HG03097 (cell line): Measurements from ENCODE around the gene CCDC71L.

Experiments used
- ATAC-seq: cut with Tn5 transposase; IDR thresholded peaks from one replicate; pipeline ENCODE4 v1.9.1; 2021; ENCODE audit not compliant: unreplicated experiment, low FRiP score

CCDC71L gene

DNA sequence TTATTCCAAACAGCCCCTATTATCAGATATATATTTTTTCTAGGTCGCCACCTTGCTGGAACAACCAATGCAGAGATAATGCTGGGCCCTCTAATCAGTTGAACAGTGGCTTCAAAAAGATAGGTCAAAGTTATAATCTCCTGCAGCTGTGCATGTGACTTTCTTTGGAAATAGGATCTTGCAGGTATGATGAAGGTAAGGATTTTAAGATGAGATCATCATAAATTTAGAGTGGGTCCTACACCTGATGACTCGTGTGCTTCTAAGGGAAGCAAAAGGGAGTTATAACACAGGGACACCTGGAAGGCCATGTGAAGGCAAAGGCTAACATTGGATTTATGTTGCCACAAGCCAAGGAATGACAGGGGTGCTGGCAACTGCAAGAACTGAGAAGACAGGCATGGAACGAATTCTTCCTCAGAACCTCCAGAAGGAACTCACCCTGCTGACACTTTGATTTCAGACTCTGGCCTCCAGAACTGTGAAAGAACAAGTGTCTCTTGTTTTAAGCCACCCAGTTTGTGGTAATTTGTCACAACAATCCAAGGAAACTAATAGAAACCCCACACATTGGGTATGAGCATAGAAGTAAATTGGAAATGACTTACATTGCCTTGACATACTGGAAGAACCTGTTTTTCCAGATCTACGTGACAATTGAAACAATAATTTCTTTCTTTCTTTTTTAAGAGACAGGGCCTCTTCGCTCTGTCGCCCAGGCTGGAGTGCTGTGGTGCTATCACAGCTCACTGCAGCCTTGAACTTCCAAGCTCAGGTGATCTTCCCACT lies 34.4 kb downstream of the CCDC71L start:
- ATAC-seq = no peak

DNA sequence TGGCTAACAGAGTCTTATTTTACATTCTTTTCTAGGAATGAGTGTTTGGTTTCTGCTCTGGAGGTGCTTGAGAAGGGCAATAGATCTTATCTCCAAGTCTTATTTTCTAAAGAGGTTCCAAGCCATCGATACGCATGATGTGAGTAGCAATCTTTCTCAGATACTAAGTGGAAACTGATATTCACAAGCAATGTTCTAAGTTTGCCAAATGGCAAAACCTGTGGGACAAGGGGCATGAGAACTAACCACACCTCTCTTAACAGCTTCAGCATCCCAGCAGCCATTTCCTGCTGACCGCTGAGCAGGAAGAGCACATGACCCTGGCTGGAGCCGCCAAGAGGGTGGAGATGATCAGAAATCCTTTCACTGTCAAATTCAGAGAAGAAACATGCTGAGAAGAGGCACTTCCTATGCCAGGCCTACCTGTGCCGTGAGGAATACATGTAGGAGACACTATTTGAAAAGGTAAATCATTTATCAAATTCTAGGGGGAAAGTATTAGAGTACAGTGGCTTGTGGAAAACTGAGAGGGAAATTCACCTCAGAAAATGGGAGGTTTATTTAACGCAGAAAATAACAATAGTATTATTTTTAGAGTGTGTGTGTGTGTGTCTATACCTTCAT lies 35.2 kb downstream of the CCDC71L start:
- ATAC-seq = no peak

DNA sequence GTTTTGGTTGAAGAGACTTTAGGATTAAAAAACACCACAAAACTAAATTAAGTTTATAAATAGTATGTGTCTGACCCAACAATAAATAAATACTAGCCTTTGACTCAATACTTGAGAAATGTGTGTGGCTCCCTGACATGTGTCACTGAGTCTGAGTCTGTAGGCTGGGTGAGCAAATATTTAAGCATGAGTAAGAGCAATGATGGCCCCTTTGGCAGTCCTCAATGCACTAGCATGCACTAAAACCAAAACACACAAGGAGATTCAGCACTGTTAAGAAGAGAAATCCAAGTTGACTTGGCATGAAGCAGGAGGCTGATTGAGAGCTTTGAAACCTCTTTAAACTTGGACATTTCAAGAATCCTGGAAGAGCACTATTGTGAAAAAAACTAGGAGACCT lies 37.1 kb downstream of the CCDC71L start:
- ATAC-seq = no peak

DNA sequence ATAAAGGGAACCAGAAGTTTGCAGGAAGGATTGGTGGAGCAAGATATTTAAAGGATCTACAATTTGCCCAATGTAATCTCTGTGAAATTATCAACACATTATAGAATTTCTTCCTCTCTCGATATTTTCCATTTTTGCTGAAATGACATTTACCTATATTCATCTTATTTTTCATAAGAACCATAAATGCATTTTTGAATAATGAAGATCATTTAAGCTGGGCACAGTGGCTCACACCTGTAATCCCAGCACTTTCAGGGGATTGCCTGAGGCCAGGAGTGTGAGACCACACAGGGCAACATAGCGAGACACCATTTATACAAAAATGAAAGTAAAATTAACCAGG lies 37.7 kb downstream of the CCDC71L start:
- no peak for ATAC-seq

DNA sequence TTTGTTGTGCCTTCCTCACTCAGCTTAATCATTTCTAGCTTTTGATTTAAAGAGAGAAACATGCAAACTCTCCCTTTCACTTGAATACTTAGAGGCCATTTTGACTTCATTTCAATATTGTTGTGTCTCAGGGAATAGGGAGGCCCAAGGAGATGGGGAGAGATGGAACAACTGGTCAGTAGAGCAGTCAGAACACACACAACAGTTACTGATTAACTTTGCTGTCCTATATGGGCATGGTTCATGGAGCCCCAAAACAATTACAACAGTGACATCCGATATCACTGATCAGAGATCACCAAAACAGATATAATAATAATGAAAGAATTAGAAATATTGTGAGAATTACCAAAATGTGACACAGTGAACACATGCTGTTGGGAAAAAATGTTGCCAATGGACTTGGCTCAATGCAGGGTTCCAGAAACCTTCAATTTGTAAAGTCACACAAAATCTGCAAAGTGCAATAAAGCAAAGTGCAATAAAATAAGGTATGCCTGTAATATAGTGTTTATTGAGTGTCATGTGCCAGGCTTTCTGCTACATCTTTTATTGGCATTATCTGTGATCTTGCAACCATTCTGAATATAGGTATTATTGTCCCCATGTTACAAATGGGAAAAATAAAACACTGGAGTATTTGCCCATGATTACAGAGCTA lies 38.2 kb downstream of the CCDC71L start:
- ATAC-seq = no peak

DNA sequence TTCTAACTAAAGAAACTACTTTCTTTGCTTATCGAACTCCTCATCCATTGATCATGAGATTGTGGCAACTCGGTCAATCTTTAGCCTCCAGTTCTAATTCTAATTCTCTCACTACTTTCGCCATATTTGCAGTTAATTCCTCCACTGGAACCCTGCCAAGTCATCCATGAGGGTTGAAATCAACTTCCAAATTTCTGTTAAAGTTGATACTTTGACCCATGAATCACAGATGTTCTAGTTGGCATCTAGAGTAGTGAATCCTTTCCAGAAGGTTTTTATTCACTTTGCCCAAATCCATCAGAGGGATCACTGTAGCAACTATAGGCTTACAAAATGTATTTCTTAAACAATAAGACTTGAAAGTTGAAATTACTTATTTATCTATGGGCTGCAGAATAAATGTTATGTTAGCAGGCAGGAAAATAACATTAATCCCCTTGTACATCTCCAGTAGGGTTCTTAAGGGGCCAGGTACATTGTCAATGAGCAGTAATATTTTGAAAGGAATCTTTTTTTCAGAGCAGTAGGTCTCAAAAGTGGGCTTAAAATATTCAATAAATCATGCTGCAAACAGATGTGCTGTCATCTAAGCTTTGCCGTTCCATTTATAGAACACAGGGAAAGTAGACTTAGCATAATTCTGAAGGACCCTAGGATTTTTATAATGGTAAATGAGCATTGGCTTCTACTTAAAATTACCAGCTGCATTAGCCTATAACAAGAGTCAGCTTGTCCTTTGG lies 39.4 kb downstream of the CCDC71L start:
- ATAC-seq = no peak

DNA sequence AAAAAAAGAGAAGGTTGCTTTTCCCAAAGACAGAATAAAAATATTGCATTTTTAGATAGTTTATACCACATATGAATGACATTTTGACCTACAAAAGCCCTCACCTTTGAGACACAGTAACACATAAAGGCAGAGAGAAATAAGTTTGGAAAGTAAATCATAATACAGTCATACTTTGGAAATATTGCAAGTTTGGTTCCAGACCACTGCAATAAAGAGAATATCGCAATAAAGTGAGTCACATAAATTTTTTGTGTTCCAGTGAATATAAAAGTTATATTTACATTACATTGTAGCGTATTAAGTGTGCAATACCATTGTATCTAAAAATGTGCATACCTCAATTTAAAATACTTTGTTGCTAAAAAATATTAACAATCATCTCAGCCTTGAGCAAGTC lies 40.3 kb downstream of the CCDC71L start:
- no peak for ATAC-seq

DNA sequence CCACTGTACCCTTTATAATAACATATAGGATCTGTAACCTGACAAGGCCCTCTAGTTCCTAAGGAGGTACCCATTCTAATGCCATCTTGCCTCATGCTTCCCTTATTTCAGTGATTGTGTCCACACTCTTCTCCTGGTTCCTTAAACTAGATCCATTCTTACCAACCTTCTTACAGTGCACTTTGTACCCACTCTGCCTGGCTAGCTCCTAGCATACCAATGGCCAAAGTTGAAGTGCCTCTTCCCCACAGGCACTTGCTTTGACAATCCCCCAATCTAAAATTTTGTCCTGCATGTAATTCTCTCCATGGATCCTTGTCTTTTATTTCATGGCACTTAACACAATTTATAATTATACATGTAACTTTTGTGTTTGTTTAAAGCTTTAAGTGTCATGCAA lies 40.9 kb downstream of the CCDC71L start:
- no peak for ATAC-seq

DNA sequence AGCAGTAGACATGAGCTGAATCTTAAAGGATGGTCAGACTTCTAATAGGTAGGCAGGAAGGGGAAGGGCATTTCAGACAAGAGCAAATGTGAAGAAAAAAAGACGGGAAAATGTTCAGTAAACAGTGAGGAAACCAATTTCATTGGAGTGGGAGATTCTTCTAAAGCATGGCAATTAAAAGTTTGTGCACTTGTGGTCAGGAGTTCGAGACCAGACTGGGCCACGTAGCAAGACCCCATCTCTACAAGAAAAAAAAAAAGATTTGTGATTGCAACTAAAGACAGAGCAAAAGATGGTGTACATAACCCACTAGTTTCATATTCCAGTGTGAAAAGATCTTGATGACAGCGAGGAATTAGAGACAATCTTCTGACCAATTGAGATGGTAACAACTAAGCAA lies 41.7 kb downstream of the CCDC71L start:
- ATAC-seq = no peak

DNA sequence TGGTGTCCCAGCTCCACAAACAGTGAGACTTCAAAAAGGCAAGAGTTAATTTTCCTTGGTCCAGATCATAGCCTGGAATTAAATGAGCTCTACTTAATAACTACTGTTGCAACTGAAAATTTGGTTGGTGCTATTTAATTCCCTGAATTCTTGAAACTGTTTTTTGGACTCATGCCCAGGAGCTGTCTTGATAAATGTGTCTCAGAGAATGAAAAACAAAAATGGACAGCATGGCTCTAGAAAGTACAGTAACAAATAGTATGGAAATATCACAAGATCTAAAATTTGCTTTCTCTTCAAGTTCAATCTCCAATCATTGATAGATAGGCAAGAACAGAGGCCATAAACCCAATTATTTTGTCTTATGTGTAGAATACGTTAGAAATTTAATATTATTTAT lies 42.5 kb downstream of the CCDC71L start:
- no peak for ATAC-seq

DNA sequence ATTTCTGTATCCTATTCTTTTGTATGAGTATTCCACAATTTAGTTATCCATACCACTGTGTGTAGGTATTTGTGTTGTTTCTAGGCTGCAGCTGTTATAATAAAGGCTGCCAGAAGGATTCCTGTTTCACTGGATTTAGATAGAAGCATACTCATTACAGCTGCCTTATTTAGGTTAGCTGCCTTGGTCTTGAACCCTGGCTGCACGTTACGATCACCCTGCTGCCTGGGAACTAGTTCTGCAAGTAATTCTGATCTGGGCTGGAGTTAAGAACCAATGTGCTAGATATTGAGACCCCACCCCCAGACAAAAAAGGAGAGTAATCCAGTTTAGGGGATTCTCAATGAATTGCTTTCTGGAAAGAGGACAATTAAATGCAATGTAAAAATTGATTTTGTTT lies 43.1 kb downstream of the CCDC71L start:
- no peak for ATAC-seq

DNA sequence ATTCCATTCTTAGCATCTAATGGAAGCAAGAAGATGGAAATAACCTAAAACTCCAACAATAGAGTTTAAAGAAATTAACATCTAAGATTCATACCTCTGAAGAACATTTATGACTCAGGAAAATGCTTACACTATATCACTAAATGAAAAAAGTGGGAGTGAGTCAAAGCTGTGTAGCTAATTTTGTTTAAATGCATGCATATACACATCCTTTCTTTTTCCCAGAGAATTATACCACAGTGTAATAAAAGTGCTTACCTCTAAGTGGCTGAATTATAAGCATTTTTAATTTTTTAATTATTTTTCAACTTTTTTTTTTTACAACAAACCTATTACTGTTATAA lies 44.3 kb downstream of the CCDC71L start:
- ATAC-seq = no peak

DNA sequence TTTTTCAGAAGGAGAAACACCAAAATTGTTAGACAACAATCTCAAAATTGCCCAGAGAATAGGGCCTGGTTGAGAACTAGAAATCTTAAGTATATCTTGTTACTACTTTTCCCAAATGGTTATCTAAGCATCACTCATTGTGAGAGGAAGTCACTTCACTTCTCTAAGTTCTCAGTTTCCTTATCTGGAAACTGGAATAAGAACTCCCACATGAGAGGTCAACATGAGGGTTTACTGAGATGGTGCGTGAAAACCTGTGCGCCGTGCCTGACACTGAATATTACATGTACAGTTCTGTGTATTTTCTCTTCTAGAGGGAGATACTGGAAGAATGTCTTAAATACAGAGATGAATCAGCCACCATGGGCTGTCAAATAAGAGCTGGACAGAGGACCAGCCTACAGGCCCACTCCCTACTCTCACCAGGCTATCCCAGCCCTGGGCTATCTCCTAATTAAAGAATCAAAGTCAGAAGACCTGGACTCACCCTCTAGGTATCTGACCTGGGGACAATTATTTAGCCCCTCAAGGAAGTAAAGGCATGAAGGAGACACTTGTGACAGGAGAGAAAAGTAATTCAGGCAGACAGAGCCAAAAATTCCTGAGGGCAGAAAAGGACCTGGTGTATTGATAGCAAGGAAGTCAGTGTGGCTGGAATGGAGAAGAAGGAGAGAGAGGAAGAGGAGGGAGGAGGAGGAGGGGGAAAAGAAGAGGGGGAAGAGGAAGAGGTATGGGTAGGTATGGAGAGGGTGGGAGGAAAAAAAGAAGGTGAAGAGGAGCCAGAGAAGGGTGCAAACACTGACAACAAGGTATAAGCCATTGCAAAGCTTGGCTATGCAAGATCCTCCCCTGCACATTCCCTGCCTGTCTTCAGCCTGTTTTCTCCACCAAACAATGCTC lies 44.9 kb downstream of the CCDC71L start:
- no peak for ATAC-seq

DNA sequence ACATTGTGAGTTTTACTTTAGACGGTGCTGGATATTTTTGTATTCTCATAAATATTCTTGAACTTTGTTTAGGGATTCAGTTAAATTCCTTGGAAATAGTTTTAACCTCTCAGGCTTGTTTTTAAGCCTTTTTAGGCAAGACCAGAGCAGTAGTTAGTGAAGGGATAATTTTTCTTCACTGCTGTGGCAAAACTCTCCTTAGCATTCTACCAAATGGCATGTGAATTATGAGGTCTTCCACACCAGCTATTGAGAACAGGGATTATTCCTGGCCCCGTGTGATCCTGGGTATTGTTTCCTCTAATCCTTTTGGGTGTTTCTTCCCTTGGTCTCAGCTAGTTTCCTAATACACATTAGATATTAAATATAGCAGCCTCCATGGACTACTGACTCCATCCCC lies 46.2 kb downstream of the CCDC71L start:
- no peak for ATAC-seq

DNA sequence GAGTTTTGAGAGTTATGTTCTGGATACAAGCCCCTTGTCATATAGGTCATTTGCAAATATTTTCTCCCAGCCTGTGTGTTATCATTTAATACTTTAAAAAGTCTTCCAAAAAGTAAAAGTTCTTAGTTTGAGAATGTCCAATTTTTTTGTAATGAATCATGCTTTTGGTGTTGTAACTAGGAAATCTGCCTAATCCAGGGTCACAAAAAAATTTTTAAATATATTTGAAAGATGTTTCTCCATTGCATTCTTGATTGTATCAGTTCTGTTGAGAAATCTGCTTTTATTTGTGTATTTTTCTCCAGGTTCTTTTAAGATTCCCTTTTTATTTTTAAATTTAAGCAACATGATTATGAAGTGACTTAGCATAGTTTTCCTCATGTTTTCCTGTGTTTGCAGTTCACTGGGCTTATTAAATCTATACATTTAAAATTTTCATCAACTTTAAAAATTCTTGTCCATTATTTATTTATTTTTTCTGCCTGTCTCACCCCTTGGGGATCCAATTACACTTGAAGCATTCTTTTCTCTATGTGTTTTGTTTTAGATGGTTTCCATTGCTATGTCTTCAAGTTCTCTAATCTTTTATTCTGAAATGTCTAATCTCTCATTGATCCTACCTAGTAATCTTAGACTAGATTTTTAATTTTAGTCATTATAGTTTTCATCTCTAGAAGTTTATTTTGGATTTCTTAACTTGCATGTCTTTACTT lies 47.0 kb downstream of the CCDC71L start:
- ATAC-seq = no peak

DNA sequence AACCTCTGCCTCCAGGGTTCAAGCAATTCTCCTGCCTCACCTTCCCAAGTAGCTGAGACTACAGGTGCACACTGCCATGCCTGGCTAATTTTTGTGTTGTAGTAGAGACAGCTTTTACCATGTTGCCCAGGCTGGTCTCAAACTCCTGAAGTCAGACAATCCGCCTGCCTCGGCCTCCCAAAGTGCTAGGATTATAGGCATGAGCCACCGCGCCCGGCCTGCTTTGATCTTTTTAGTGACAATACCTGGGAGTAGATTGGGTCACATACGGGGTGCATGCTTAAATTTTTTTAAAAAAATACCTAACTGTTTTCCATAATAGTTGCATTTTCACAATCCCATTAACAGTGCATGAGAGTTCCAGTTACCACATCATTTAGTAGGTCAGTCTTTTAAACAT lies 47.7 kb downstream of the CCDC71L start:
- no peak for ATAC-seq

DNA sequence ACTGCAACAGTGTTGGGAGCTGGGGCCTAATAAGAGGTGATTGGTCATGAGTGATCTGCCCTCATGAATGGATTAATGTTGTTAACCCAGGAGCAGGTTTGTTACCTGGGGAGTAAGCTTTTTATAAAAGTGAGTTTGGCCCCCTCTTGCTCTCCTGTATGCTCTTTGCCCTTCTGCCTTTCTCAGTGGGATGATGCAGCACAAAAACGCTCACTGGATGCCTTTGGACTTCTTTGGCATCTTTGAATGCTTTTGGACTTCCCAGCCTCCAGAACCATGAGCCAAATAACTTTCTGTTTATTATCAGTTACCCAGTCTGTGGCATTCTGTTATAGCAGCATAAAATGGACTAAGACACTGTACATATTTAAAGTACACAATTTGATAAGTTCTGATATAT lies 48.5 kb downstream of the CCDC71L start:
- ATAC-seq = no peak

DNA sequence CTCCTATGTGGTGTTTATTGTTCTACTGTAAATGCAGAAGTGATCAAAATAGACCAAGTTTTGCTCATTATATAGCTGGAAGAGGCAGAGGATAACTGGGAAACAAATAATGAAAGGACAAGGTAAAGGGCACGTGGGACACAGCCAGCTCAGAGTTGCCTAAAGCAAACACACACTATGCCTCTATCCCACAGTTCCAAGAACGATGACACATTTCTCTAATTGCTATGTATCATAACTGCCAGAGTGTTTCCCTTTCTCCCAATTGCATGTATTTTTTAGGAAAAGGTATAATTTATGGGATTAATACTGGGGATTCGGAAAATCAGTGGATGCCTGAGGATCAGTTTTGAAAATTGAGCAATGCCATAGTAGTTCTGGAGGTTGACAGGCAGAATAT lies 49.0 kb downstream of the CCDC71L start:
- ATAC-seq = no peak

DNA sequence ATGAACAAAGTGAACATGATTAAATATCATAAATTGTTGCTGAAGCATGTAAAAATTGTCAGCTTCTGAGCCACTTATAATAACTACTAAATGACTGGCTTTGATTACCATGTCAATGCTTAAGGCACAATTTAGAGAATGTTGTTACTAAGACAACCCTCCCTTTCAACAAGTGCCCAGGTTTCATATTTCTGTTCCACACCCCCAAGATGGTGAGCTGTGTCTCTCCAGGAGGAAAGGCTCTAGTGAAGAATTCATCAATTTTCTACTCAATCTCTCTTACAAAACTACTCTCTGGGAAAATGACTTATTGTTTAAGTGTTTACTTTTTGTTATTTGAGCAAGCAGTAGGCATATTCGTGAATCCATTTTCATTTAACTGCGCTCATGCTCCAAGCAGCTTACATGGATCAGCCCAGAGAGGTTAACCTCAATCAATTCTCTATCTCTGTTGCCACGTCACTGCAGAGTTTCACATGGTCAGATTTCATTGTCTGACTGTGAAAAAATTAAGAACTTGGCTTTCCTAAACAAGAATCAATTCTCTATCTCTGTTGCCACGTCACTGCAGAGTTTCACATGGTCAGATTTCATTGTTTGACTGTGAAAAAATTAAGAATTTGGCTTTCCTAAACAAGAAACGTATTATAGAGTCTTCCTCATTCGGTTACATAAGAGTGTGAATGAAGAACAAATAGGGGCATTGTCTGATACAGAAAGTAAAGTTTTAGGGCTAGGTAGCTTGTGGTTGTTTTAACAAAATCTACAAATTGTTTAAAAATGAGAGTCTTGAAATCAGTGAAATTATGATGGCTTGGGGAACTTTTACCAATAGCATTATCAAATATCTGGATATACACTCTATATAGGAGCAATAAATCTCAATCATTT lies 49.7 kb downstream of the CCDC71L start:
- ATAC-seq = no peak
